Testis (tissue), 2 donors: ENCODE results near the gene DAZAP2.

Experiments
- CTCF ChIP-seq, 3 experiments: fragments of 450-650 bp in 2 of 3; fragments of 200-600 bp in 1 of 3; sonication (generic) in 1 of 3; IDR thresholded peaks; one replicate each; pipeline ENCODE4 v1.5.1; 2016 to 2019; ENCODE audit warnings: antibody characterized with exemption in 3 of 3, mild to moderate bottlenecking in 2 of 3, moderate library complexity in 1 of 3
- POLR2A ChIP-seq: fragments of 450-650 bp; IDR thresholded peaks from one replicate; pipeline ENCODE4 v1.6.1; 2017; ENCODE audit warnings: antibody characterized with exemption, mild to moderate bottlenecking, moderate library complexity

- no peak for TF ChIP-seq POLR2A
- no peak for TF ChIP-seq CTCF (IDR thresholded peaks at IDR 0.05)
These were observed 37.8 kb upstream of the DAZAP2 start for GRCh38 chr12:51200806-51201205.
